ENCODE results near the gene ABCC10. TPM values are rescaled to one million over a fixed set of nuclear protein-coding genes. Genes with fewer than 3 reads are reported as not detected.
A peak's percentile ranks its signal among the peaks of the same experiment; 100 is the strongest.
"Not testable (repeated sequence)": the region's sequence is repeated elsewhere in the genome, so short reads cannot be mapped to it uniquely, and the experiment has no call there.

ABCC10 gene
- total RNA-seq, result 15.6 TPM
- 18.5 TPM for polyA plus RNA-seq

- H3K4me3 ChIP-seq (ENCODE audit: low read depth, low read length), result peak within 1 kb of the TSS; percentile 71
- WGBS, result under 1% methylated on average over 49 of the region's 49 CpGs
- peak within 1 kb of the TSS; percentile 51 for H3K27ac ChIP-seq (ENCODE audit: low read depth)
- no peaks in the 10 kb centered on the region for H3K36me3 ChIP-seq (ENCODE audit: insufficient read depth)
- DNase-seq (ENCODE audit: extremely low spot score), result peak; percentile 93
- no peaks in the 10 kb centered on the region for H3K4me1 ChIP-seq (ENCODE audit: insufficient read depth)
These were observed at the start of gene ABCC10 for GRCh38 chr6:43427406-43428111. TSS of gene ABCC10 (plus strand) at chr6:43427541. CDS start at chr6:43427979, 438 bp downstream.

GRCh38 chr6:43377710-43378229 is 49.6 kb upstream of the ABCC10 start:
- Histone ChIP-seq H3K27ac (ENCODE audit: low read depth) (no peak overlapping the region), H3K4me1 (ENCODE audit: insufficient read depth) (no peaks in the 10 kb centered on the region), H3K4me3 (ENCODE audit: low read depth, low read length) (no peak overlapping the region), H3K36me3 (ENCODE audit: insufficient read depth) (no peaks in the 10 kb centered on the region)
- DNase-seq (ENCODE audit: extremely low spot score), result no peak
- WGBS, result 73% methylated on average over 2 of the region's 2 CpGs

- WGBS, result 50% methylated on average over 3 of the region's 3 CpGs
- Histone ChIP-seq H3K4me1 (ENCODE audit: insufficient read depth) (no peaks in the 10 kb centered on the region), H3K4me3 (ENCODE audit: low read depth, low read length) (no peak overlapping the region), H3K36me3 (ENCODE audit: insufficient read depth) (no peaks in the 10 kb centered on the region), H3K27ac (ENCODE audit: low read depth) (no peak overlapping the region)
- DNase-seq (ENCODE audit: extremely low spot score), result no peak
These were observed 48.7 kb upstream of the ABCC10 start for GRCh38 chr6:43378631-43379030.

- H3K4me1 ChIP-seq (ENCODE audit: insufficient read depth); DNase-seq (ENCODE audit: extremely low spot score); H3K27ac ChIP-seq (ENCODE audit: low read depth); H3K36me3 ChIP-seq (ENCODE audit: insufficient read depth); H3K4me3 ChIP-seq (ENCODE audit: low read depth, low read length): not testable (repeated sequence)
- 87% methylated on average over 9 of the region's 9 CpGs for WGBS
These were observed 46.5 kb upstream of the ABCC10 start for GRCh38 chr6:43380858-43381257.

GRCh38 chr6:43383021-43383667 is 44.2 kb upstream of the ABCC10 start:
- H3K36me3 ChIP-seq (ENCODE audit: insufficient read depth), result no peaks in the 10 kb centered on the region

GRCh38 chr6:43386492-43386891 is 40.8 kb upstream of the ABCC10 start:
- H3K36me3 ChIP-seq (ENCODE audit: insufficient read depth), result no peaks in the 10 kb centered on the region
- 28% methylated on average over 1 of the region's 1 CpG for WGBS
- H3K27ac ChIP-seq (ENCODE audit: low read depth), result no peak overlapping the region
- no peak for DNase-seq (ENCODE audit: extremely low spot score)
- H3K4me3 ChIP-seq (ENCODE audit: low read depth, low read length), result no peak overlapping the region
- H3K4me1 ChIP-seq (ENCODE audit: insufficient read depth), result no peaks in the 10 kb centered on the region

More at GRCh38 chr6:43383021-43383667, 44.2 kb upstream of the ABCC10 start:
- no peak for DNase-seq (ENCODE audit: extremely low spot score)
- no peak overlapping the region for H3K4me3 ChIP-seq (ENCODE audit: low read depth, low read length)
- no peak overlapping the region for H3K27ac ChIP-seq (ENCODE audit: low read depth)
- no peaks in the 10 kb centered on the region for H3K4me1 ChIP-seq (ENCODE audit: insufficient read depth)
- WGBS, result 73% methylated on average over 6 of the region's 6 CpGs

GRCh38 chr6:43389730-43390295 is 37.5 kb upstream of the ABCC10 start:
- no peak overlapping the region for H3K4me3 ChIP-seq (ENCODE audit: low read depth, low read length)
- no peaks in the 10 kb centered on the region for H3K36me3 ChIP-seq (ENCODE audit: insufficient read depth)
- no peak overlapping the region for H3K27ac ChIP-seq (ENCODE audit: low read depth)
- 79% methylated on average over 6 of the region's 6 CpGs for WGBS
- H3K4me1 ChIP-seq (ENCODE audit: insufficient read depth), result no peaks in the 10 kb centered on the region
- DNase-seq (ENCODE audit: extremely low spot score), result no peak

GRCh38 chr6:43390753-43391439 is 36.4 kb upstream of the ABCC10 start:
- 61% methylated on average over 10 of the region's 10 CpGs for WGBS
- DNase-seq (ENCODE audit: extremely low spot score); H3K4me1 ChIP-seq (ENCODE audit: insufficient read depth); H3K27ac ChIP-seq (ENCODE audit: low read depth); H3K4me3 ChIP-seq (ENCODE audit: low read depth, low read length); H3K36me3 ChIP-seq (ENCODE audit: insufficient read depth): not testable (repeated sequence)

GRCh38 chr6:43391440-43392031 is 35.8 kb upstream of the ABCC10 start:
- no peak for DNase-seq (ENCODE audit: extremely low spot score)
- Histone ChIP-seq H3K4me1 (ENCODE audit: insufficient read depth) (no peaks in the 10 kb centered on the region), H3K4me3 (ENCODE audit: low read depth, low read length) (no peak overlapping the region), H3K27ac (ENCODE audit: low read depth) (no peak overlapping the region), H3K36me3 (ENCODE audit: insufficient read depth) (no peaks in the 10 kb centered on the region)
- 46% methylated on average over 13 of the region's 13 CpGs for WGBS

GRCh38 chr6:43393133-43393532 is 34.2 kb upstream of the ABCC10 start:
- not testable (repeated sequence) for H3K36me3 ChIP-seq (ENCODE audit: insufficient read depth); H3K4me3 ChIP-seq (ENCODE audit: low read depth, low read length); H3K4me1 ChIP-seq (ENCODE audit: insufficient read depth); DNase-seq (ENCODE audit: extremely low spot score); H3K27ac ChIP-seq (ENCODE audit: low read depth)
- 45% methylated on average over 11 of the region's 11 CpGs for WGBS

GRCh38 chr6:43393602-43394001 is 33.7 kb upstream of the ABCC10 start:
- 57% methylated on average over 5 of the region's 5 CpGs for WGBS
- DNase-seq (ENCODE audit: extremely low spot score), result no peak
- Histone ChIP-seq H3K36me3 (ENCODE audit: insufficient read depth) (no peaks in the 10 kb centered on the region), H3K27ac (ENCODE audit: low read depth) (no peak overlapping the region), H3K4me1 (ENCODE audit: insufficient read depth) (no peaks in the 10 kb centered on the region), H3K4me3 (ENCODE audit: low read depth, low read length) (no peak overlapping the region)

GRCh38 chr6:43394982-43395381 is 32.4 kb upstream of the ABCC10 start:
- 95% methylated on average over 4 of the region's 4 CpGs for WGBS
- no peaks in the 10 kb centered on the region for H3K4me1 ChIP-seq (ENCODE audit: insufficient read depth)
- H3K27ac ChIP-seq (ENCODE audit: low read depth), result no peak overlapping the region
- no peak for DNase-seq (ENCODE audit: extremely low spot score)
- no peaks in the 10 kb centered on the region for H3K36me3 ChIP-seq (ENCODE audit: insufficient read depth)
- no peak overlapping the region for H3K4me3 ChIP-seq (ENCODE audit: low read depth, low read length)

GRCh38 chr6:43395776-43396175 is 31.6 kb upstream of the ABCC10 start:
- WGBS, result 62% methylated on average over 4 of the region's 4 CpGs
- no peak for DNase-seq (ENCODE audit: extremely low spot score)
- Histone ChIP-seq H3K4me1 (ENCODE audit: insufficient read depth) (no peaks in the 10 kb centered on the region), H3K27ac (ENCODE audit: low read depth) (no peak overlapping the region), H3K4me3 (ENCODE audit: low read depth, low read length) (no peak overlapping the region), H3K36me3 (ENCODE audit: insufficient read depth) (no peaks in the 10 kb centered on the region)
